Urinary bladder (tissue), 4 donors: ENCODE measurements around the gene TRPM4. TPM values are rescaled to one million over a fixed set of nuclear protein-coding genes. Genes with fewer than 3 reads are reported as not detected.
"Not testable (repeated sequence)": the region's sequence is repeated elsewhere in the genome, so short reads cannot be mapped to it uniquely, and the experiment has no call there.

Experiments
- DNase-seq: peaks from one replicate; pipeline ENCODE4 v3.0.0-alpha.2; 2015; ENCODE audit errors: extremely low spot score
- H3K27ac ChIP-seq: one replicate; pipeline ENCODE4 v1.5.1; 2013; ENCODE audit warnings: low read depth, mild to moderate bottlenecking, moderate library complexity
- H3K36me3 ChIP-seq: one replicate; pipeline ENCODE4 v1.6.1; 2013; ENCODE audit warnings: mild to moderate bottlenecking, moderate library complexity; ENCODE audit not compliant: insufficient read depth
- H3K4me1 ChIP-seq: one replicate; pipeline ENCODE4 v1.6.1; 2013; ENCODE audit warnings: mild to moderate bottlenecking, moderate library complexity; ENCODE audit not compliant: insufficient read depth
- H3K4me3 ChIP-seq: one replicate; pipeline ENCODE4 v1.5.1; 2013; ENCODE audit warnings: low read depth, low read length
- WGBS: extraction: QIAGEN DNeasy Blood & Tissue Kit; methylation state at CpG from one replicate; pipeline ENCODE4 v1.1.7; 2013; 5-methylcytosine and 5-hydroxymethylcytosine counted together
- polyA plus RNA-seq: library from polyadenylated mRNA; stranded (reverse); fragments of 200-250 nt; gene quantifications from one replicate; pipeline ENCODE4 v1.2.3, GENCODE V29; 2013
- total RNA-seq: library from RNA; depleted of rRNA; stranded (reverse); fragments of >200 nt; gene quantifications from one replicate; pipeline ENCODE4 v1.2.3, GENCODE V29; 2014
- donor health status: healthy with polysubstance abuse.
- donor health status: healthy.

The TRPM4 gene
- total and polyA plus RNA-seq, 2 donors = 18.0 to 18.8 TPM

DNA sequence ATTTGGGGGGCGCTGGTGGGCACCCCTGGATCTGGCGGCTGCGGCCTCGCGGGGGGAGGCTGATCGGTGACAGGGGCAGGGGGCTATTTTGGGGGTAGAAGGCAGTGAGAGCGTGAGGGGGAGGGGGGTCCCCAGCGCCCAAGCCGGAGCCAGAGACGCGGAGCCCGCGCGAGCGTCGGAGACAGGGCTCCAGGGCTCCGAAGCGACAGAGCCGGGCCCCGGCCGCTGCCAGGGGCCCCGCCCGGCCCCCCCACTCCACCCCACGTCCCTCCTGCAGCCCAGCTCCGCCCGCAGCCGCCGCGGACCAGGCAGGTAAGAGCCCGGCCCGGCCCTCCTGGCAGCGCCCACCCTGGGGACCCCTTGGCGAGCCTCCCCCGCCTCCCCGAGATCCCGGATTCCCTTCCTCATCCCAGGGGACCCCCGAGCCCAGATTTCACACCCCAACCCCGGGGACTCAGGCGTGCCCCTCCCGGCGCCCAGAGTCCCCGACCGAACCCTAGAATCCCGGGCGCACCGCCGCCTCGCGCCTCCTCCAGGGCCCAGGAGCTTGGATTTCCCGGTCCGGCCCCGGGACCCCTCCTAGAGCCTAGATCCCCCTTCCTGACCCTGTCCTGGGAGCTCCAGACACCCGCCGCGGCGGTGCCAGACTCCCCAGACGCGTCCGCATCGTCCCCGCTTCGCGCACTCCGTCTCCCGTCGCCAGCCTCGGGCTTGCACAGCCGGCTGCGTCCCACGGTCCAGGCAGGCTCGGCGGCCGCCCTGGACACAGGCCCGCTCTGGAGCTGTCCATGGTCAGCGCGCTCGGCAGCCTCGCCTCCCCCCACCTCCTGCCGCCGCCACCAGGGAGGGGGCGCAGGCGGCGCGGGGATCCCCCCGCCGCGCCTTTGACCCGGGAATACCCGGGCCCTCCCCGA, 37.9 kb upstream of the TRPM4 start, which contains the start of gene PPFIA3:
PPFIA3 (plus strand) TSS at position 134 of the 914 bp plus-strand sequence. CDS start 8,330 bp downstream, outside the sequence.
- no peaks in the 10 kb centered on the region for H3K36me3 ChIP-seq
- H3K4me1 ChIP-seq = no peaks in the 10 kb centered on the region
- no peak for DNase-seq
- under 1% methylated on average over 90 of the region's 90 CpGs for WGBS
- peak within 1 kb of the TSS; percentile 50 for H3K4me3 ChIP-seq
- peak within 1 kb of the TSS; percentile 96 for H3K27ac ChIP-seq

GRCh38 chr19:49120325-49120683, 37.3 kb upstream of the TRPM4 start:
- 13% methylated on average over 16 of the region's 16 CpGs for WGBS
- no peak overlapping the region for H3K4me3 ChIP-seq

GRCh38 chr19:49120868-49121267, 36.7 kb upstream of the TRPM4 start:
- Histone ChIP-seq H3K36me3 (no peaks in the 10 kb centered on the region), H3K4me3 (no peak overlapping the region), H3K4me1 (no peaks in the 10 kb centered on the region), H3K27ac (no peak overlapping the region)
- DNase-seq = no peak
- WGBS = 91% methylated on average over 2 of the region's 2 CpGs

More at GRCh38 chr19:49120325-49120683, 37.3 kb upstream of the TRPM4 start:
- Histone ChIP-seq H3K27ac (no peak overlapping the region), H3K4me1 (no peaks in the 10 kb centered on the region), H3K36me3 (no peaks in the 10 kb centered on the region)
- DNase-seq = no peak

GRCh38 chr19:49121841-49122240, 35.8 kb upstream of the TRPM4 start:
- WGBS = 80% methylated on average over 10 of the region's 10 CpGs
- not testable (repeated sequence) for H3K4me3 ChIP-seq, DNase-seq

DNA sequence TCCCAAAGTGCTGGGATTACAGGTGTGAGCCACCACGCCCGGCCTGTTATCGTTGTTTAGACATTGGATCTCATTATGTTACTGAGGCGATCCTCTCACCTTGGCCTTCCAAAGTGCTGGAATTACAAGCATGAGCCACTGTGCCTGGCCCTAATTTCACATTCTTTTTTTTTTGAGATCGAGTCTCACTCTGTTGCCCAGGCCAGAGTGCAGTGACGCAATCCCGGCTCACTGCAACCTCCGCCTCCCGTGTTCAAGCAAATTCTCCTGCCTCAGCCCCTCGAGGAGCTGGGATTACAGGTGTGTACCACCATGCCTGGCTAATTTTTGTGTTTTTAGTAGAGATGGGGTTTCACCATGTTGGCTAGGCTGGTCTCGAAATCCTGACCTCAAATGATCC, 34.3 kb upstream of the TRPM4 start:
- H3K4me3 ChIP-seq, H3K36me3 ChIP-seq, H3K27ac ChIP-seq, DNase-seq, H3K4me1 ChIP-seq: not testable (repeated sequence)
- 89% methylated on average over 11 of the region's 11 CpGs for WGBS

More at GRCh38 chr19:49121841-49122240, 35.8 kb upstream of the TRPM4 start:
- not testable (repeated sequence) for H3K4me1 ChIP-seq, H3K27ac ChIP-seq, H3K36me3 ChIP-seq

GRCh38 chr19:49125025-49125731, 32.4 kb upstream of the TRPM4 start:
- no peak overlapping the region for H3K27ac ChIP-seq
- no peak for DNase-seq
- 29% methylated on average over 23 of the region's 23 CpGs for WGBS
- H3K4me3 ChIP-seq = no peak overlapping the region
- no peaks in the 10 kb centered on the region for H3K36me3 ChIP-seq
- no peaks in the 10 kb centered on the region for H3K4me1 ChIP-seq

GRCh38 chr19:49126575-49126974, 31.0 kb upstream of the TRPM4 start:
- DNase-seq = no peak
- Histone ChIP-seq H3K4me3 (no peak overlapping the region), H3K4me1 (no peaks in the 10 kb centered on the region), H3K27ac (no peak overlapping the region), H3K36me3 (no peaks in the 10 kb centered on the region)
- 79% methylated on average over 4 of the region's 4 CpGs for WGBS

DNA sequence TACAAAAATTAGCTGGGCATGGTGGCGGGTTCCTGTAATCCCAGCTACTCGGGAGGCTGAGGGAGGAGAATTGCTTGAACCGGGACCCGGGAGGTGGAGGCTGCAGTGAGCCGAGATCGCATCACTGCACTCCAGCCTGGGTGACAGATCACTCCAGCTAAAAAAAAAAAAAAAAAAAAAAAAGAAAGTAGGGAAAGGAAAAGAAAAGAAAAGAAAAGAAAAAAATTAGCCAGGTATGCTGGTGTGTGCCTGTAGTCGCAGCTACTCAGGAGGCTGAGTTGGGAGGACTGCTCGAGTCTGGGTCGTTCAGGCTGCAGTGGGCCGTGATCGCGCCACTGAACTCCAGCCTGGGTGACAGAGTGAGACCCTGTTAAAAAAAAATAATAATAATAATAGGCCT, 30.4 kb upstream of the TRPM4 start:
- not testable (repeated sequence) for H3K36me3 ChIP-seq, DNase-seq, H3K4me1 ChIP-seq, H3K4me3 ChIP-seq, H3K27ac ChIP-seq
- 96% methylated on average over 12 of the region's 12 CpGs for WGBS

- DNase-seq = peak; percentile 93
- H3K4me1 ChIP-seq = no peaks in the 10 kb centered on the region
- H3K4me3 ChIP-seq = peak overlapping the region; percentile 14
- WGBS = 3% methylated on average over 63 of the region's 63 CpGs
- peak overlapping the region; percentile 44 for H3K27ac ChIP-seq
- H3K36me3 ChIP-seq = no peaks in the 10 kb centered on the region
Measured at GRCh38 chr19:49127674-49128544, 29.7 kb upstream of the TRPM4 start.

- Histone ChIP-seq H3K4me1 (no peaks in the 10 kb centered on the region), H3K27ac (no peak overlapping the region), H3K36me3 (no peaks in the 10 kb centered on the region), H3K4me3 (no peak overlapping the region)
- WGBS = 67% methylated on average over 15 of the region's 15 CpGs
- DNase-seq = no peak
Measured at GRCh38 chr19:49128545-49129237, 28.9 kb upstream of the TRPM4 start.

- H3K4me1 ChIP-seq = no peaks in the 10 kb centered on the region
- H3K27ac ChIP-seq = no peak overlapping the region
- H3K36me3 ChIP-seq = no peaks in the 10 kb centered on the region
- no peak overlapping the region for H3K4me3 ChIP-seq
- no peak for DNase-seq
- WGBS = 66% methylated on average over 16 of the region's 16 CpGs
Measured at GRCh38 chr19:49129238-49129583, 28.4 kb upstream of the TRPM4 start.

DNA sequence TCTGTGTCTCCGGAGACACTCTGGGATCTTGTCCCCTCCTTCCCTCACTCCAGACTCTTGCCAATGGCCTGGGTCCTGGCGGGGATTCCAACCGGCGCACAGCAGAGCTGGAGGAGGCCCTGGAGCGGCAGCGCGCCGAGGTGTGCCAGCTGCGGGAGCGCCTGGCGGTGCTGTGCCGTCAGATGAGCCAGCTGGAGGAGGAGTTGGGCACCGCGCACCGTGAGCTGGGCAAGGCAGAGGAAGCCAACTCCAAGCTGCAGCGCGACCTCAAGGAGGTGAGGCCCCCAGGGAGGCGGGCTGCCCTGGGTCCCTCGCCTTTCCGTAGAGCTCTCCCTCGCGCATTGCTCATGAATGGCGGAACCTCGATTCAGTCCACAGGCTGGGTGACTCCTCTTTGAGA, 27.3 kb upstream of the TRPM4 start:
- DNase-seq = no peak
- Histone ChIP-seq H3K27ac (no peak overlapping the region), H3K36me3 (no peaks in the 10 kb centered on the region), H3K4me1 (no peaks in the 10 kb centered on the region), H3K4me3 (no peak overlapping the region)
- 95% methylated on average over 24 of the region's 24 CpGs for WGBS
